AG04449 (cell line): ENCODE results near the gene NTSR1.

Source experiments
- CTCF ChIA-PET: fragments of 350-600 bp; formaldehyde crosslinking; extraction: SDS; loops from one replicate; lab custom pipeline; 2021; ENCODE audit warnings: antibody characterized with exemption; lab: Yijun Ruan, JAX
- POLR2A ChIA-PET: fragments of 400-600, 350-600 bp; formaldehyde crosslinking; extraction: SDS; loops from one replicate; lab custom pipeline; 2020; ENCODE audit warnings: antibody characterized with exemption, inconsistent platforms; lab: Yijun Ruan, JAX
- DNase-seq: peaks from one replicate; pipeline ENCODE4 v3.0.0-alpha.2; 2010; ENCODE audit warnings: low read depth, low spot score
- H3K4me3 ChIP-seq: 2 replicates; pipeline ENCODE4 v1.5.1; 2011; ENCODE audit warnings: low read depth, mild to moderate bottlenecking, control low read depth, low read length
- TF ChIP-seq, protein P1 (sequence below): IDR thresholded peaks from one replicate; pipeline ENCODE4 v1.5.1; 2011; ENCODE audit warnings: mild to moderate bottlenecking, moderate library complexity, low read length, control low read depth, inconsistent platforms; ENCODE audit not compliant: insufficient read depth; ENCODE audit errors: missing control alignments

The NTSR1 gene

DNA sequence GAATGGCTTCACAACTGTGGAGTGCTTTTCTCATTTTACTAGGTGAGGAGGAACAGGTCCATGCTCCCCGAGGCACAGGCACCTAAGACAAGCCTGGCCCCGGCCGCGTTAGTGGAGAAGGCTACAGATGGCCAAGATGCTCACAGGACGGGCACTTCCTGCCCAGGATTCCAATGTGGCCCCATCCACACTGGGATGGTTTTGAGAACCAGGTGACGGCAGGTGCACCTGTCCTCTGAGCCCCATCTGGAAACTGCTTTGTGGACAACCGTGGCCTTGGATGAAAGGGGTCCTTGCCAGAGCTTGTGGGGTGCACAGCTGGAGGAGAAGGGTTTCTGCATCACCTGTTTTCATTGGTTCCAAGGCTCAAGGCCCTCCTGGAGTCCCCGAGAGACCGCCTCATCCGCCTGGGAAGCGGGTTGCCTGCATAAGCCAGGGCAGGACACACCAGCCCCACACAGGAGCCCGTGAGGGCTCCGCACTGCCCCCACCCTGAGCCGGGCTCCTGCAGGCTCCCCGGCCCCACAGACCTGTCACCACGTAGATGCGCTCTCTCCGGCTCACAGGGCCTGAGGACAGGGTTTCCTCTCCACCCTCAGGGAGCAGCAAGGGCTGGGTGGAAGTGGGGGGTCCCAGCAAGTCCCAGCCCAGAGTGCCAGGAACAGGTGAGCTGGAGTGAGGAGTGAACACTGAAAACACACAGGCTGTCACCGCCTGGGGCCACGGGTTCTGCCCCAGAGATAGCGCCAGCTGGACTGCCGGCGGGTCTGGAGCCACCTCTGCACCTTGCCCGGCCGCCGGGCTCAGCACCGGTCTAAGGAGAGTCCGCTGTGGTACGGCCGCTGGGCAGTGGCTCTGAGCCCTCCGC lies 18.3 kb downstream of the NTSR1 start:
- H3K4me3 ChIP-seq: no peak overlapping the region
- no peak for DNase-seq
- CTCF ChIA-PET: no interaction called here
- TF ChIP-seq, protein P1, sequence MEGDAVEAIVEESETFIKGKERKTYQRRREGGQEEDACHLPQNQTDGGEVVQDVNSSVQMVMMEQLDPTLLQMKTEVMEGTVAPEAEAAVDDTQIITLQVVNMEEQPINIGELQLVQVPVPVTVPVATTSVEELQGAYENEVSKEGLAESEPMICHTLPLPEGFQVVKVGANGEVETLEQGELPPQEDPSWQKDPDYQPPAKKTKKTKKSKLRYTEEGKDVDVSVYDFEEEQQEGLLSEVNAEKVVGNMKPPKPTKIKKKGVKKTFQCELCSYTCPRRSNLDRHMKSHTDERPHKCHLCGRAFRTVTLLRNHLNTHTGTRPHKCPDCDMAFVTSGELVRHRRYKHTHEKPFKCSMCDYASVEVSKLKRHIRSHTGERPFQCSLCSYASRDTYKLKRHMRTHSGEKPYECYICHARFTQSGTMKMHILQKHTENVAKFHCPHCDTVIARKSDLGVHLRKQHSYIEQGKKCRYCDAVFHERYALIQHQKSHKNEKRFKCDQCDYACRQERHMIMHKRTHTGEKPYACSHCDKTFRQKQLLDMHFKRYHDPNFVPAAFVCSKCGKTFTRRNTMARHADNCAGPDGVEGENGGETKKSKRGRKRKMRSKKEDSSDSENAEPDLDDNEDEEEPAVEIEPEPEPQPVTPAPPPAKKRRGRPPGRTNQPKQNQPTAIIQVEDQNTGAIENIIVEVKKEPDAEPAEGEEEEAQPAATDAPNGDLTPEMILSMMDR: no peak
- POLR2A ChIA-PET: no interaction called here

- CTCF ChIA-PET: no interaction called here
- POLR2A ChIA-PET: no interaction called here
Observed at GRCh38 chr20:62727584-62728027, 19.0 kb downstream of the NTSR1 start.

DNA sequence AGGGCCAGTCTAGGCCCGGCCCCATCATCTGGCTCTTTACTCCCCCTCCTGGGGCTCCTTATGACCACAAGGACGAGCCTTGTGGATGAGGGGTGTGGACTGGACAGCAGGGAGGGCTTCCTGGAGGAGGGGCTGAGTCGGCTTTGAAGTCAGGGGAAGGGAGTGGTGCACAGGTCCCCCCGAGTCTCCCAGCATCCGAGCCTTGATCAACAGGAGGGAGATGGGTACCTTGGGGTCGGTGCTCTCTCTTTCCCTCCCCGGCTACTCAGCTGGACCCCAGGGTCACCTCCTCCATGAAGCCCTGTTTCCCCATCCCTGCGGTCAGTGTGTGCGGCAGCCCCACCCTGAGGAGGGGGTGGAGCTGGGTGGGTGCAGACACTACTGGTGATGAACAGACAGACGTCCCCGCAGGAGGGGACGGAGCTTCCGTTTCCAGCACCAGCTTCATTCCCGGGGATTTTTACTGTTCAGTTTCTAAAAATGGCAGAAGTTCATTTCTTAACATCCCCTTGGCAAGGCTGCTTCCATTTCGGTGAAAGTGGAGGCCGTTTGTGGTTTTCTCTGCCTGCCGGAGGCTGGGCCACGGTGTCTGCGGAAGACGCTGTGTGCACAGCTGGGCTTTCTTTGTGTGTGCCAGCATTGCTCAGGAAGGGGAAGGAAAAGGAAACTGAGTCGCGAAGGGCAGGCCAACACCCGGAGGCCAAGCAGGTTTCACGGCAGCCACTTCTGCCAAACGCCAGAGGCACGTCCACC lies 19.6 kb downstream of the NTSR1 start:
- TF ChIP-seq, protein P1: no peak
- no peak overlapping the region for H3K4me3 ChIP-seq
- ChIA-PET CTCF (no interaction called here), POLR2A (no interaction called here)
- no peak for DNase-seq

More at GRCh38 chr20:62727584-62728027, 19.0 kb downstream of the NTSR1 start:
- TF ChIP-seq, protein P1: no peak
- no peak overlapping the region for H3K4me3 ChIP-seq
- no peak for DNase-seq

GRCh38 chr20:62728781-62729300 lies 20.2 kb downstream of the NTSR1 start:
- DNase-seq: no peak
- ChIA-PET POLR2A (no interaction called here), CTCF (no interaction called here)
- TF ChIP-seq, protein P1: no peak
- H3K4me3 ChIP-seq: no peak overlapping the region

DNA sequence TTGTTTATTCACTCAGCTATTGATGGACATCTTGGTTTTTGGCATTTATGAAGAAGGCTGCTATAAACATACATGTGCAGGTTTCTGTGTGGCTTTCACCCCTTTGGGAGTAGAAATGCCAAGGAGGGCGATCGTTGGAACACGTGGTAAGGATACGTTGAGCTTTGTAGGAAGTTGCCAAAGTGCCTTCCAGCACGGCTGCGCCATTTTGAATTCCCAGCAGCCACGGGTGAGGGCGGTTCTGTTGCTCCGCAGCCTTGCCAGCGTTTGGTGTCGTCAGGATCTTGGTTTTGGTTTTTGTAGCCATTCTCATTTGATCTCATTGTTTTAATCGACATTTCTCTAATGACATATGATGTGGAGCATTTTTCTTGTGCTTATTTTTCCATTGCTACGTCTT lies 21.8 kb downstream of the NTSR1 start:
- TF ChIP-seq, protein P1: no peak
- no peak overlapping the region for H3K4me3 ChIP-seq
- ChIA-PET POLR2A (no interaction called here), CTCF (interaction anchor here (1.7 kb wide), 1 partner anchor 57 kb away, joined by 3 read pairs; no protein-coding TSS in a partner anchor)
- DNase-seq: no peak
